GM18907 (cell line): Measurements from ENCODE around the gene WNT1.
A peak's percentile ranks its signal among the peaks of the same experiment; 100 is the strongest.

Experiments
- ATAC-seq: cut with Tn5 transposase; IDR thresholded peaks from one replicate; pipeline ENCODE4 v1.9.1; 2021; ENCODE audit warnings: mild to moderate bottlenecking, moderate library complexity; ENCODE audit not compliant: unreplicated experiment

Gene WNT1

DNA sequence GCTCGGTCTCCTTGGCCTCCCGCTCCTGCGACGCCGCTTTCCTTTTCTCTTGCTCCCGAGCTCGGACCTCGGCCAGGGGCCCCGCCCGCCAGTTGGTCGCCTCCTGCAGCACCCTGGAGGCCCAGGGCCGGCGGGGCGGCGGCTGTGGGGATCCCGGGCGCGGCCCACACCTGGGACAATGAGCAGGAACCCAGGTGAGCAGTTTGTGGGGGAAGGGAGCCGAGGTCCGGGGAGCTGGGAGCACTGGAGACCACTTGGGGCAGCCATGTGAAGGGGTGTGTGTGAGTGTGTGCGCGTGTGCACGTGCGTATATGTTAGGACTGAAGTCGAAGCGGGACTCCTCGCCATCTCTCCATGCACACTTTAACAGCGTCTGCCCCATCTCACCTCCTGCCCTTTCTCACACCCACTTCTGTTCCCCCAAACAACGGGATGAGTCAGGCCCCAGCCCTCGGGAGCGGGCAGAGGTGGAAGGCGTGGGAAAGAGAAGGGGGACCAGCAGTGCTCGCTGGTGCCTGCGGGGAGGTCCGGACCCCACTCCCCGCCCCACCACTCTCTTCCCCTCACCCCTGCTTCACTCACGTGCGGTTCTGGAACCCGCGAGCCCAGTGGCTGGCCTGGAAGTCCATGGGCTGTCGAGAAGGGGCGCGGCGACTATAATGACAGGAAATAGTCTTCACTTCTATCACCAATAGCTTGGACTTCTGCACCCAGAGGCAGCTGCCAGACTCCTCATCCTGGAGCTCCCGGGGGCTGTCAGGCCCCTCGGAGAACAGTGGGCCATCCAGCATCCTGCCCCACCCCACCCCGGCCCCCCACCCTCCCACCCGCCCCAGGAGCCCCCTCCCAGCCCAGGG lies 20.6 kb downstream of the WNT1 start:
- ATAC-seq = peak; percentile 23

DNA sequence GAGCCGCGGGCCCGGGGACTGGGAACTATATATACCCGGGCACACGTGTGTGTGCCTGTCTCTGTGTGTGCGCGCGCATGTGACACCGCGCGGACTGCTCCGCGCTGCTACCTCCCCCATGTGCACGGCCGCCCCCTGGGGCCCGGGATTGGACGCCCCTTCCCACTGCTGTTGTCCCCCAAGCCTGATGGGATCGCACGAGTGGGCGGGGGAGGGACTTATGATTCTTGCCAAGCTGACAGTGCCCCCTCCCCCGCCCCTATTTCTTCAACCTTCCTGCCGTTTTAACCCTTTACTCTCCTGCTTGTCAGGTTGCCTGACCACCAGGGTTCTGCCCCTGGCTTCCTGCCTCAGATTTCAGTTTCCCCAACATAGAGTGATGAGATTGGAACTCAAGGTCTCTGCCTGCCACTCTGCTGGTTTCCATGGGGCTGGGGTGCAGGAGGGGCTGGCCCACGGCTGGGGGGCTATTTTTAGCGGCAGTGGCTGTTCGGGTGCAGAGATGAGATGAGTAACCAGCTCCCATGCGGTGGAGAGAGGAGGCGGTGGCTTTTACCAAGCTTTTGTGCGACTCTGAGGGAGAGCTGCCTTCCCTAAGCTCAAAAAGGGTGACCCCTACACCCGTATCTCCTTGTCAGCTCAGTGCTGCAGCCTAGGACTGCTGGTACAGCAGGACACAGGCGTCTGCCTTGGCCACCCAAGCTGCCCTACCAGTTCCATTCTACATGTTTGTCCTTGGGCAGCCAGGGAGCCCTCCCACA lies 21.4 kb downstream of the WNT1 start, which contains the start of gene DDN:
DDN (minus strand) TSS at position 5 of the 761 bp plus-strand sequence. CDS start 88 bp downstream, outside the sequence.
- ATAC-seq = no peak

DNA sequence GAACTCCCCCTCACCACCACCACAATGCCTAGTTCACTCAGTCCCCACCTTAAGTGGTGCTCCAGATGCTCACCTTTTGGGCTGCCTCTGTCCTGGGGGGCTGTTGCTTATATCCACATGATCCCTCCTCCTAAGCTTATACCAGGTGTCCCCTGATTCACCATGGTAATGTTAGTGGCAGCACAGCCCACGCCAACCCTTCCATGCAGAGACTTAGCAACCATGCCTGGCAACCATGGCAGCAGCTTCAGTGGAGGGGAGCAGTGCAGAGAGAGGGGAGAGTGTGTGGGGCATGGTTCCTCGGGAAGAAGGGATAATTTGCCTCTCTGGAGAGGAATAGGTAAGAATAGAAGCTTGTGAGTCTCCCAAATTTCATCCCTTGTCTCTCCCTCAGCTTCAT lies 22.2 kb downstream of the WNT1 start:
- ATAC-seq = no peak

DNA sequence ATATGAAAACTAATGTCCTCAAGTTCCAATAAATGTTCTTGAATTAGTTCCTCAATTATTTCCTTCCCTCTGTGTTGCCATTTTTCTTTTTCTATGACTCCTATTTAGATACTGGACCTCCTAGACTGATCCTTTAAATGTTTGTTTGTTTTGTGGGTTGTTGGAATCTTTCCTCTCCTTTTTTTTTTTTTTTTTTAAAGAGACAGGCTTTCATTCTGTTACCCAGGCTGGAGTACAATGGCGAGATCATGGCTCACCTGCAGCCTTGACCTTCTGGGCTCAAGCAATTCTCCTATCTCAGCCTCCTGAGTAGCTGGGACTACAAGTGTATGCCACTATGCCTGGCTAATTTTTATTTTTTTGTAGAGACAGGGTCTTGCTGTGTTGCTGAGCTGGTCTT lies 30.8 kb downstream of the WNT1 start:
- ATAC-seq = no peak

DNA sequence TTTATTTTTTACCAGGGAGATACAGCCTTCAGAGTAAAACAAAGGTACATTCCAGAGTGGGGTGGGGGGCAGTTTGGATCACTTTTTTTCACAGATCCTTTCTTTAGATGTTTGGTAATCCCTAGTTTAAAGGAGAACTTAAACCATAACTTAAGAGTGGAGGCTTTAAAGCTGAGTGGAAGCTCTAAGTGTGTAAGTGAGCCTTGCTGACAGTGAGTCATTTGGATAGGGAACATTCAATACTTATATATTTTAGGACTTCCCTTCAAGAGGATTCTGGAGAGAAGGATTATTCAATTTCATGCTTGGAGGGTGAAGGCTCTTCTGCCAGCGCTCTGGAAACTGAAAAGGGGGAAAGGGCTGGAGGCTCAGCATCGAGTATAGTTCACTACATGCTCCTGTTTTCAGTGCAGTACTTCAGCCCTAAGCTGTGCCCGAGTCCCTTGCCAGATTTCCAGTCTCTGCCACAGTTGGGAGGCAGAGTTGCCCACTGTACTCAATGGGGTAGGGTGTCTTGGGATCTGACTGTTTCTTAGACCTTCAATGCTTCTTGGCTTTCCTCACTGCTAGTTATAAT lies 32.1 kb downstream of the WNT1 start:
- ATAC-seq = no peak

DNA sequence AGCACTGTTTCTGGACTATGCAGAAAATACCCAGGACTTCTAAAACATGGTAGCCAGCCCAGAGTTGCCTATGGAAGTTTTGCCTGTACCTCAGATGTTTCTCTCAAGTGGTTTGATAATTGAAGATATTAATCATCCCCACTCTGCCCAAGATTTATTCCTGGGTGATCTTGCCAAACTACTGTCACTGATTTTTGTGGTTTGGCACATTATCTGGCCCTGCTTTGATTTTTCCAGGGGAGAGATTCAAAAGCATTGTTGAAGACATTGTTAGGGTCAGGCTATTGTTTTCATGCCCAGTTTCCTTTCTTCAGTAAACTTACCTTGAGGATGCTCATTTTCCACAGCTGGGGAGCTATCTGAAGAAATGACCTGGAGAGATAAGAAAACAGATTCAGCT lies 34.6 kb downstream of the WNT1 start:
- no peak for ATAC-seq

DNA sequence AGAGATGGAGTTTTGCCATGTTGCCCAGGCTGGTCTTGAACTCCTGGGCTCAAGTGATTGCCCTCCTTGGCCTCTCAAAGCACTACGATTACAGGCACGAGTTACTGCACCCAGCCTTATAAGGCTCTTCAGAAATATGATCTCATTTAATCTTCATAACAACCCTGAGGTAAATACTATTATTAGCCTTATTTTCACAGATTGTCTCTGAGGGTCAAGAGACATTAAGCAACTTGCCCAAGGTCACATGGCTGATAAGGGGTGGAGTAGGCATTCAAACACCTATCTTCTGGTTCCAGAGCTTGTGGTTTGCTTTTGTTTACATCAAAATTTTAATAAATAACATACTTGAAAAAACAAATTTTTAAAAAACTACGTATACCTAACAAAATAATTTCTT lies 35.3 kb downstream of the WNT1 start:
- ATAC-seq = no peak

DNA sequence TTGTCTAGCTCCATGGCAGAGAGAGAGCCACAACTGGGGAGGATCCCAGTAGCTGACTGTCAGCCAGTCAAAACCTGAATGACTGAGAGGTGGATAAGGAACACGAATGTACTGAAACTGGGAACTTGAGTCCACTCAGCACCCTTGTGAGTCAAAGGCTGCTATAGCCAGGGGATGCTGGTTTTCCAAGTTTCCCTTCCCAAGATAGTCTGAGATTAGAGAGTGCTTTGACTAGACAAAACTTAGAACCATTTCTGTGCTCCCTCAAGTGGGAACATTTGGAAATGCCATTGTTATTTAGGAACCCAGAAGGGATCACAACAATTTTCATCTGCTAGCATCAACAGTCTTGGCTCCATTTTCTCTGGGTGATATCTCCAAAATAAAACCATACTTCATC lies 36.4 kb downstream of the WNT1 start:
- ATAC-seq = no peak

DNA sequence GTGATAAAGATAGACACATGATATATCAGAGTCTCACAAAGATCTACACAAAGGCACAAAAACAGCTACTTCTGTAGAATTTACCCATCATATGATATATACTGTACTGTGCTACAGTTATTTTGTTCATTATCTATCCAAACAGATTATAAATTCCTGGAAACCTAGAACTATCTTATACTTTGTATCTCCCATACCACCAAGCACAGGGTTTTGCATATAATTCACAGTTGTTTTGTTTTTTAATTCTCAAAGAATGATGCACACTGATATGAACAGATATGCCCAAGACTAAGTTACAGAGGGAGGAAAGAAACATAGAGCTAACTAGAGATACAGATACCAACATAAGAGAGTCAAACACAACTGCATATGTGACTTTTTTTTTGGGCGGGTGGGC lies 37.1 kb downstream of the WNT1 start:
- no peak for ATAC-seq

DNA sequence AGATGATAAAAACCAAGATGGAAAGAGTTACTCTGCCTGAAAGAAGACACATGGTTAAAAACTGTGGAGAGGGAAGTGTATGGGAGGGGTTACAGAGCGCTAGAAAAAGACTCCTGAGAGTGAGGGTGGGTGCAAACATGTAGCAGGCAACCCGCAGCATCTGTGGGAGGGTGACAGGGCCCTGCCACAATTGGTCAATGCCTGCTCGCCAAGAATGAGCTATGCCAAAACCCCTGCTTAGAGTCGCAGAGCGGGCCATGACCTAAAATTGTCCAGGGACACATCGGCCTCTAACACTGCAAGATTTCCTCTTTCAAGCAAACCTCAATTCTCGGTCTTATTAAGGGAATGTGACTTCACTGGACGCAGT lies 39.8 kb downstream of the WNT1 start:
- ATAC-seq = peak; percentile 14

DNA sequence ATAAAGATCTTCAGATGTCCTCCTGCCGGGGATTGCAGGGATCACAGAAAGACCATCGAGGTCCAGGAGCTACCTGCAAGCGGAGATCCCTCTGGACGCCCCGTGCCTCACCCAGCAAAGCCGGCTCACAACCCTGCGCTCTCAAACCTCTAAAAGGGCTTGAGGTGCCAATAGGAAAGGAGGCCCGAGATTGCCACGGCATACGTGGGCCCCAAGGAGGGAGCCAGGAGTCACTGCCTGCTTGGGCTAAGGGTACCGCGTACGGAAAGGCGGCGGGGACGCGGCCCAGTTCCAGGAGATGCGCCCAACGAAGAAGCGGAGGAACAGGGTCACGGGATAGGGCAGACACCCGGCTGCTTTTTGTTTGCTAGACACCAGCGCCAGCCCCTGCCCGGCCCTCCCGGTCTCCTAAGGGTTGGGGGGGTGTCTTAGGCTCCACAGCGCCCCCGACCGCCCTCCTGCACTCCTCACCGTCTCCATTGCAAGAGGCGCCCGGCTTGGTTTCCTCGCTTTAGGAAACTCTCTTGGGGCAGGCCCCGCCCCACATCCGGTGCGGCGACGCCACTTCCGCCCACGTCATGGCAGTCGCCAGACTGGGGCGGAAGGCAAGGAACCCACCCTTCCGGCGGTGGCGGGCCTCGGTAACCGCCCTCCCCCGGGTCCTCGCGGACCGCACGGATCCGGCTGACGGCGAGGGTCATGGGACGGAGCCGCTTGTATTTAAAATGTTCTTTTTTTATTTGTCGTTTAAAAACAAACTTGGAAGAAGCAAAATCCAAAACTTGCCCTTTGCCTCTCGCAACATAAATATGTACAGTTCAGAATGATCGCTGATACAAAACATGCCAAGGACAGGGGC lies 40.4 kb downstream of the WNT1 start, which contains the start of gene PRKAG1:
PRKAG1 (minus strand) TSS at position 516 of the 859 bp plus-strand sequence; CDS start at position 480, 36 bp downstream.
- ATAC-seq = peak; percentile 81

DNA sequence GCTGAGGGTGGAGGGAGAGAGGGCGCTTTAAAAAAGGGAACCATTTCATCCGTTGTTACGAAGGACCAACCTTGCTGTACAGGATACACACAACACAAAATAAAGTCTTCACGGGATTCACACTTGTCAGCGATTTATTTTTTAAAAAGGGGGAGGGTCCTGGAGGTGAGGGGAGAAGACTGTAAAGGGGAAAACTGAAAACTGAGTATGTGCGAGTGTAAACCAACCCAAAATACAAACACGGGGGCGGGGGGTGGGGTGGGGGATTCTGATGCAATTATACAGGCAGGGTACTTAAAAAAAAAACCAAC lies 41.0 kb downstream of the WNT1 start:
- ATAC-seq = peak; percentile 23

DNA sequence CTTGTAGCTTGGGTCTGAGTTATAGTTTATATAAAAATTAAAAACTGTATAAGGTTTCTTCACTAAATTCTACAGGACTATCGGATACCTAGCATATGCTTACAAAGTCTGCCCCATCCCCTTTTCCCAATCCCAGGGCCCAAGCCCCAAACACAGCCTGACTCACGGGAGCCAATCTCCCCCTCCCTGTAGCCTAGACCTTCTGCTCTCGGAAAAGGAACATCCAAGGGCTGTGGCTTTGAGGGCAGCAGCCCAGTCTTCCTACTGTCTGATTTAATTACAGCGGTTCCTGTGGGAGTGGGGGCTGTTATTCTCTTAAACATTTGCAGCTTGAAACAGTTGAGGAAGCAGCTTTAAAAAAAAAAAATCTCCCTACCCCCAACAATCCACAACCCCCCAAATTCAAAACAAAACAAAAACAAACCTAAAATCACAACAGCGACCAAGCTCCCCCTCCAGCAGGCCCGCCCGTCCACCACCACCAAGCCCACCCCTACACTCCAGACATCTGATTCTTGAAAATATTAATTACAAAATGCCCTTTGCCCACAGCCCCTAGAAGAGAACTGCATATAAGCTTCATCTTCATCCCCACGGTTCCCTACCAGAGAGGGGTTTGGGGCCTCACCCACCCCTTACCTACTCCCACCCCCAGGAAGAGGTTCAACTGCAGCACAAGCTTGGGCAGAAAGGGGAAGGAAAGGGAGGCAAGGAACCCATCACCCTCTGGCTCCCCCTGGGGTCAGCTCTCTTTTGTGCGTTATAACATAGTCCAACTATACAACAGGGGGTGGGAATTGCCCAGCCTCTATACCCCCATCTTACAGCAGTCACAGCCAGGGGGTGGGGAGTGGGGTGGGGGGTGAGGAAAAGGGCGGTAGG lies 41.6 kb downstream of the WNT1 start:
- no peak for ATAC-seq

DNA sequence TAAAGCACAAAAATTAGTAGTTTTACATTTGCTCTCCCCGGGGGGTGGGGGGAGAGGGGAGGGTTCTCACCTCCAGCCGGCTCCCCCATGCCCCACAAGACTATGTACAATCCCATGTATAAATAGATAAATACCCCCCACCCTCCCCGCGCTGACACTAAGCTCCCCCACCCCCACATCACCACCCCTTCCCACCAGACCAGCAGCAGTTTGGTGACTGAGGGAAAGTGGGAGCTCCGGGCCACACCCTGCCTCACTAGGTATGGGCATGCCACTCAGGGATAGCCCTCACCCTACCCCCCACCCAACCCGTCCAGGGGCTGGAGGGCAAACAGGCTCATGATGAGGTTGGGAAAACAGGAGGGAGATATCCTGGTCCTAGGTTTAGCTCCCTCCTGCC lies 42.3 kb downstream of the WNT1 start:
- ATAC-seq = no peak

DNA sequence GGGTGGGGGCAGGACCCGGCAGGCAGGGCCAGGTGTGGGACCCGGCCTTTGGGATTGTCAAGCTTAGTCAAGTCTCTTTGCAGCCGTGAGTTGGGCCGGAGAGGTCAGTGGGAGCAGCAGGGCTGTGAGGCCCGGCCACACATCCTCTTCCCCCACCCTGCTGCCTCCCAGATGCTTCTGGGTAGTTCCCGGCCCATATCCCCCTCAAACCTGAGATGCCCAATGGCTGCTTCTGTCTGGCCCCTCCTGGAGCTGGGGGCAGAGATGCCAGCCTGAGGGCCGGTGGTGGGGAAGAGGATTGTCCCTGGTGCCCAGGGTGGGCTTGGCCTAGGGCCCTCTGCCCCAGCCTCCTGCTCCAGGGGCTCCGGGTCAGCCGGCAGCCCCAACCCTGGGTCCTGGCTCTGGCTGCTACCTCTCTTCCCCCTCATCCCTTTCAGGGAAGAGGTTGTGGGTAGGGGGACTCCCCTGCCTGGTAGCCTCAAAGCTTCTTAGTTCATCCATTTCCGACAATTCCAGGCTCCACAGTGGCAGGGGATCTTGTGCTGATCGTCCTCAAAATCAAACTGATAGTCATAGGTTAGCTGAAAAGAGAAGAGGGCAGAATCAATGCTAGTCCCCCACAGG lies 43.3 kb downstream of the WNT1 start:
- no peak for ATAC-seq

DNA sequence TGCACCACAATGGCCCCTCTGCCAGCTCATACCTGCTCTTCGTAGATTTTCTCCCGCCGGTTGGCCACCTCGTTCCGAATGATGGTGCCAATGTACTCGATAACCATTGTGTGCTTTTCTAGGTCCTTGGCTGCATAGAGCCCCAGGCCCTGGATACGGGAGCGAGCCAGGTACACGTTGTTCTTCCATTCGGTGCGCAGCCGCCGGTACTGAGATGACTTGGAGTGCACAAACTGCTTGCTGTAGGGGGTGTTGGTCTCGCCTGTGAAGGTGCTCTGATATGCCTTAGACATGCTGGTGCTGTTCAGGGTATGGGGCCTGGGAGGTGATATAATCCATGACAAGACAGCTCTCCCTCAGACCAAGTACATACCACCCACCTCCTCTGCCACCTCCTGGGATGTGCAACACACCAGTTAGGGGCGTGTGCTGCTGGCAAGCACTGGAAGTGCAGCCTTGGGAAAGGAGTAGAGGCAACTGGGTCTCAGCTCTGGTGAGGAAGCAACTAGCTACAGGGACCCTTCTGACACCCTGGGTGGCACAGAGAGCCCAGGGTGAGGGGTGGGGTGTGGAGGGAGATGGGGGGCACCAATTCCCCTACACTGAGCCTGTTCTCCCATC lies 44.5 kb downstream of the WNT1 start:
- no peak for ATAC-seq

DNA sequence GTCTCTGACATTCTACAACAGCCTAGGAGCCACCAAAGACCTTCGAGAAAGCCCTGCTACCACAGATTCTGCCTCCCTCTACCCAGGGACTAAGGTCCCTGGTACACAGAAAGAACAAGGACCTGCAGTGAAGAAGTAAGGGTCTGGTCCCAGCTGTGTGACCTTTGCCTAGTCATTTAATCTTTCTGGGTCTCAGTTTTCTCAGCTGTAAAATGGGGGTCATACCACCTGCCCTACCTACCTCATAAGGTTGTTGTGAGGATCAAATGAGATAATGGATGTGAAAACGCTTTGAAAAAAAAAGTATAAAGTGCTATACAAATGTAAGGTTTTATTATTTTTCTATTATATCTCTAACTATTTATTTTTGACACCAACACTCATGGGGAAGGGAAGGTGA lies 45.7 kb downstream of the WNT1 start:
- ATAC-seq = no peak

DNA sequence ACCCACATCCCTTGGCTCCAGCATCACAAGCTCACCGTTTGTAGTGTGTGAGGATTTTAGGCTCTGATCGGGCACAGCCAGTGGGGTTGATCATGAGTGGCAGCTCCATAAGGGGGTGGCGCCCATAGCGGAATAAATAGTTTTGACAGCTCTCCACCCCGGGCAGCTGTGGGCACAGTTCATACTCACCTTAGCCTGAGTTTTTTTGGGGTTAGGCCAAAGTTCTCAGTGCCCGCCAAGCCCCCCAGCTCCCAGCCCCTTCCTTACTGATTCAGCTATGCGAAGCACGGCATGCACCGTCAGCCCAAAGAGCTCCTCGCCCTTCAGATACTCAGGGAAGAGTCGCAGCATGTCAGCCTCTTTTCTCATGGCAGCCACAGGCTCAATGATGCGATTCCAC lies 46.4 kb downstream of the WNT1 start:
- no peak for ATAC-seq

DNA sequence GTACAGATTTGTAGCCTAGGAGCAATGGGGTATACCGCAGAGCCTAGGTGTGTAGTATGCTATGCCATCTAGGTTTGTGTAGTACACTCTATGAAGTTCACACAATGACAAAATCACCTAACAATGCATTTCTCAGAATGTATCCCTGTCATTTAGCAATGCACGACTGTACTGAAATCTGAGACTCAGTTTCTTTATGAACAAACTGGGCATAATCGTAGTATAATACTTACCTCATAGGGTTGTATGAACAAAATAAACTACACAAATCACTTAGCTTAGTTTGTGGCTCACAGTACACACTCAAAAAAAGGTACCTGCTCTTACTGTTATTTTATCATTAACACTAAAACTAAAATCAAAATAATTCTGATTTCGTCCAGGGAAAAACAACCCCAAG lies 47.3 kb downstream of the WNT1 start:
- ATAC-seq = no peak
